Nephron (organoid): ENCODE measurements around the gene SETD1B.

Experiments
- H3K27ac Mint-ChIP-seq, 3 experiments: 2 replicates each; pipeline ENCODE4 v1.8.0; 2020; ENCODE audit warnings: mixed read lengths in 3 of 3, mild to moderate bottlenecking in 2 of 3, moderate library complexity in 1 of 3
- H3K27me3 Mint-ChIP-seq: 2 replicates; pipeline ENCODE4 v1.8.0; 2021; ENCODE audit warnings: low read depth, mild to moderate bottlenecking, moderate library complexity, mixed read lengths
- H3K36me3 Mint-ChIP-seq: 2 replicates; pipeline ENCODE4 v1.8.0; 2020; ENCODE audit warnings: low read depth, mixed read lengths
- H3K4me1 Mint-ChIP-seq: 2 replicates; pipeline ENCODE4 v1.8.0; 2020; ENCODE audit warnings: mixed read lengths
- H3K4me3 Mint-ChIP-seq, 3 experiments: 2 replicates each; pipeline ENCODE4 v1.8.0; 2020; ENCODE audit warnings: mild to moderate bottlenecking in 3 of 3, mixed read lengths in 3 of 3, moderate library complexity in 2 of 3
- H3K9me3 Mint-ChIP-seq: 2 replicates; pipeline ENCODE4 v1.8.0; 2020; ENCODE audit warnings: mixed read lengths
- CTCF ChIP-seq, 3 experiments: fragments of 200-600 bp; sonication (generic); IDR thresholded peaks; one replicate each; pipeline ENCODE4 v1.5.0; 2021; ENCODE audit warnings: antibody characterized with exemption in 3 of 3; ENCODE audit not compliant: unreplicated experiment in 3 of 3

The SETD1B gene

GRCh38 chr12:121765573-121765972 lies 38.2 kb upstream of the SETD1B start:
- Mint-ChIP-seq H3K27me3 (no peaks in the 10 kb centered on the region), H3K4me3 (no peak overlapping the region), H3K4me1 (peaks cover 37% of the 10 kb centered on the region), H3K36me3 (peaks cover 4% of the 10 kb centered on the region), H3K27ac (peak overlapping the region in 2 of 3 experiments; percentile 37 to 44), H3K9me3 (no peaks in the 10 kb centered on the region)
- no peak for TF ChIP-seq CTCF (IDR thresholded peaks at IDR 0.05; ENCODE audit: unreplicated experiment in 3 of 3)

GRCh38 chr12:121766290-121767039 lies 37.3 kb upstream of the SETD1B start:
- Mint-ChIP-seq H3K27ac (no peak overlapping the region), H3K4me3 (no peak overlapping the region), H3K4me1 (peaks cover 44% of the 10 kb centered on the region), H3K27me3 (no peaks in the 10 kb centered on the region), H3K36me3 (peaks cover 4% of the 10 kb centered on the region), H3K9me3 (no peaks in the 10 kb centered on the region)
- TF ChIP-seq CTCF (IDR thresholded peaks at IDR 0.05; ENCODE audit: unreplicated experiment in 3 of 3): no peak

DNA sequence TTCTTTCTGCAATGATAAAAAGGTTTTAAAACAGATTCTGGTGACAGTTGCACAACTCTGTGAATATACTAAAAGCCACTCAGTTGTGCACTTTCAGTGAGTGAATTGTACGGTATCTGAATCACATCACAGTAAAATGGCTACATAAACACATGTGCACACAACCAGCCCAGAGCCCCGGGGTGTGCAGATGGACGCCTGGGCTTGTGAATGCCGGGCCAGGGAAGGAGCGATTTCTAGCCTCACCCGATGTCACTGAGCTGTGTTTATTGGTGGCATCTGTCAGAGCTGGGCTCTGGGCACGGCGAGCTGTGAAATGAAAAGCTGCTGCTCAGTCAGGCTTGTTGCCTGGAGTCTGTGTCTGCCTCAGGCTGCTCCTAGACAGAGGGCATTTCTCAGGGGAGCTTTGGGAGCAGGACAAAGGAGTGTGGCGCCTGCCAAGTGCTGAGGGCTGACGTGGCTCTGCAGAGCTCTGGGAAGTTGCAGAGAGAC lies 36.2 kb upstream of the SETD1B start:
- TF ChIP-seq CTCF (IDR thresholded peaks at IDR 0.05; ENCODE audit: unreplicated experiment in 3 of 3): no peak
- Mint-ChIP-seq H3K27ac (peak overlapping the region; percentile 75 to 95 (median 93)), H3K36me3 (no peaks in the 10 kb centered on the region), H3K27me3 (no peaks in the 10 kb centered on the region), H3K9me3 (no peaks in the 10 kb centered on the region), H3K4me1 (peaks cover 40% of the 10 kb centered on the region), H3K4me3 (no peak overlapping the region)

GRCh38 chr12:121769297-121769830 lies 34.4 kb upstream of the SETD1B start:
- no peak for TF ChIP-seq CTCF (IDR thresholded peaks at IDR 0.05; ENCODE audit: unreplicated experiment in 3 of 3)
- Mint-ChIP-seq H3K36me3 (no peaks in the 10 kb centered on the region), H3K4me1 (peaks cover 52% of the 10 kb centered on the region), H3K27me3 (no peaks in the 10 kb centered on the region), H3K4me3 (no peak overlapping the region), H3K27ac (peak overlapping the region; percentile 29 to 63 (median 56)), H3K9me3 (no peaks in the 10 kb centered on the region)

DNA sequence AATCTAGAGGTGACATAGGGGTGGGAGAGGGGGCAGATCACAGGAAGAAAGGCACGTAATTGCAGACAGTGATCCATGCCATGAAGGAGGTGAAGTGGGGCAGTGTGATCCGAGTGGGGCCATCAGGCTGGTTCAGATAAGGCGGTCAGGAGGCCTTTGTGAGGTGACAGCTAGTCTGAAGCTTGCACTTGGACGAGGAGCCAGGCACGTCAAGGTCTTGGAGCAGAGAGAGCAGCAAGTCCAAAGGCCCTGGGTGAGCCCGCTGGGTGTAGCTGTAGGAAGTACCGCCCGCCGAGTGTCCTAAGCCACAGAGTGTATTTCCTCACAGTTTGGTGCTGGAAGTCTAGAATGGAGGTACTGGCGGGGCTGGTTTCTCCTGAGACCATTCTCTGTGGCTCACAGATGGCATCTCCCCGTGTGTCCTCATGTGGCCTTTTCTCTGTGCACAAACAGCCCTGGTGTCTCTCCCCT lies 33.9 kb upstream of the SETD1B start:
- Mint-ChIP-seq H3K27ac (peak overlapping the region; percentile 29 to 63 (median 56)), H3K4me3 (no peak overlapping the region), H3K27me3 (no peaks in the 10 kb centered on the region), H3K4me1 (peaks cover 52% of the 10 kb centered on the region), H3K36me3 (no peaks in the 10 kb centered on the region), H3K9me3 (no peaks in the 10 kb centered on the region)
- TF ChIP-seq CTCF (IDR thresholded peaks at IDR 0.05; ENCODE audit: unreplicated experiment in 3 of 3): no peak
